HepG2 (cell line): ENCODE results near the gene DNM3. TPM values are rescaled to one million over a fixed set of nuclear protein-coding genes. Genes with fewer than 3 reads are reported as not detected.

ENCODE experiments used
- ATAC-seq: fragments of 200-7000 bp; cut with Tn5 transposase; 3 replicates; pipeline ENCODE4 v1.9.1; 2020; ENCODE audit warnings: mild to moderate bottlenecking, moderate library complexity
- BruUV-seq: library from RNA; stranded (reverse); fragments of 400-500 nt; replicated peaks from 2 replicates; lab custom pipeline; 2021; lab: Mats Ljungman, UMichigan
- CTCF ChIA-PET: fragments of 300-600 bp; formaldehyde crosslinking; extraction: SDS; loops from one replicate; lab custom pipeline; 2021; ENCODE audit warnings: low total read pairs, inconsistent platforms, low intra/inter-chr PET ratio; lab: Yijun Ruan, JAX
- POLR2A ChIA-PET: fragments of 350-600 bp; sonication (Branson Sonifier 250); formaldehyde crosslinking; loops from one replicate; lab custom pipeline; 2020; ENCODE audit warnings: antibody characterized with exemption, inconsistent platforms; lab: Yijun Ruan, JAX
- DNase-seq: peaks from one replicate; pipeline ENCODE4 v3.0.0-alpha.2; 2015; ENCODE audit warnings: low spot score
- FAIRE-seq: peaks from 3 replicates; lab custom pipeline; 2011; peaks lifted over from hg19 to GRCh38; lab: Jason Lieb, UNC
- H2AFZ ChIP-seq: one replicate; pipeline ENCODE4 v1.6.1; 2011; ENCODE audit warnings: low read length, inconsistent platforms
- H3K27ac ChIP-seq: fragments of 300-600 bp; 3 replicates; pipeline ENCODE4 v1.8.0; 2011; ENCODE audit warnings: mixed run types, mild to moderate bottlenecking, mixed read lengths, low read length, inconsistent platforms; ENCODE audit not compliant: insufficient read depth; ENCODE audit errors: extremely low read length
- H3K27me3 ChIP-seq, 2 experiments: fragments of 200-600 bp in 1 of 2; 2 replicates in 1 of 2; 3 replicates in 1 of 2; pipeline versions ENCODE4 v1.6.0 to v1.8.0; 2011; ENCODE audit warnings: low read length in 2 of 2, mild to moderate bottlenecking in 2 of 2, moderate library complexity in 2 of 2, inconsistent platforms in 1 of 2; ENCODE audit not compliant: insufficient read depth in 2 of 2, control insufficient read depth in 1 of 2
- H3K36me3 ChIP-seq, 2 experiments: fragments of 200-600 bp in 1 of 2; replicated peaks in 1 of 2; 2 replicates in 1 of 2; 3 replicates in 1 of 2; pipeline versions ENCODE4 v1.5.1 to v1.8.0; 2011; ENCODE audit warnings: low read length in 2 of 2, inconsistent platforms in 1 of 2; ENCODE audit not compliant: insufficient read depth in 2 of 2, control insufficient read depth in 1 of 2
- H3K4me1 ChIP-seq: 2 replicates; pipeline ENCODE4 v1.5.1; 2012; ENCODE audit warnings: low read length, inconsistent platforms; ENCODE audit not compliant: insufficient read depth
- H3K4me2 ChIP-seq: 2 replicates; pipeline ENCODE4 v1.6.0; 2011; ENCODE audit warnings: low read depth, low read length, inconsistent platforms
- H3K4me3 ChIP-seq, 3 experiments: fragments of 200-600 bp in 1 of 3; sonication (generic), shearing (Covaris generic) in 1 of 3; replicated peaks in 1 of 3; 2 replicates each; pipeline ENCODE4 v1.5.1; 2011 to 2016; ENCODE audit warnings: low read length in 3 of 3, inconsistent platforms in 2 of 3, low read depth in 2 of 3, mild to moderate bottlenecking in 2 of 3, control low read depth in 1 of 3, mixed read lengths in 1 of 3; ENCODE audit not compliant: insufficient read depth in 1 of 3
- H3K79me2 ChIP-seq: one replicate; pipeline ENCODE4 v1.6.1; 2011; ENCODE audit warnings: low read length, inconsistent platforms; ENCODE audit not compliant: insufficient read depth
- H3K9ac ChIP-seq: 2 replicates; pipeline ENCODE4 v1.6.0; 2011; ENCODE audit warnings: mild to moderate bottlenecking, low read depth, low read length, inconsistent platforms; ENCODE audit not compliant: insufficient read depth
- H3K9me3 ChIP-seq: 2 replicates; pipeline ENCODE4 v1.5.1; 2012; ENCODE audit warnings: mild to moderate bottlenecking, low read length
- H4K20me1 ChIP-seq: 2 replicates; pipeline ENCODE4 v1.6.0; 2011; ENCODE audit warnings: inconsistent platforms, mild to moderate bottlenecking, low read length, moderate library complexity; ENCODE audit not compliant: insufficient read depth
- CEBPG ChIP-seq: IDR thresholded peaks from 2 replicates; pipeline ENCODE4 v1.6.1; 2016
- MAF1 ChIP-seq: sonication (generic); formaldehyde crosslinking; IDR thresholded peaks from 2 replicates; pipeline ENCODE4 v1.5.0; 2020; ENCODE audit warnings: missing genetic modification reagents, borderline replicate concordance
- MEF2D ChIP-seq: sonication (generic); formaldehyde crosslinking; IDR thresholded peaks from 2 replicates; pipeline ENCODE4 v1.5.1; 2020; ENCODE audit warnings: mild to moderate bottlenecking, missing genetic modification reagents
- MYC ChIP-seq: sonication (generic); formaldehyde crosslinking; IDR thresholded peaks from 2 replicates; pipeline ENCODE4 v1.9.0; 2021; ENCODE audit warnings: missing genetic modification reagents, borderline replicate concordance
- NFYC ChIP-seq: IDR thresholded peaks from 2 replicates; pipeline ENCODE4 v1.6.1; 2016; ENCODE audit warnings: missing genetic modification reagents, missing compliant biosample characterization
- NR2F2 ChIP-seq: IDR thresholded peaks from 2 replicates; pipeline ENCODE4 v1.6.1; 2012; ENCODE audit warnings: low read depth, inconsistent platforms, borderline replicate concordance
- RBAK ChIP-seq: sonication (generic); formaldehyde crosslinking; IDR thresholded peaks from 2 replicates; pipeline ENCODE4 v1.5.1; 2020; ENCODE audit warnings: mild to moderate bottlenecking, missing genetic modification reagents
- REPIN1 ChIP-seq: sonication (generic); formaldehyde crosslinking; IDR thresholded peaks from 2 replicates; pipeline ENCODE4 v1.8.0; 2022; ENCODE audit warnings: missing genetic modification reagents, low read depth, mild to moderate bottlenecking, borderline replicate concordance
- SMAD9 ChIP-seq: sonication (generic); formaldehyde crosslinking; IDR thresholded peaks from 2 replicates; pipeline ENCODE4 v1.5.1; 2020; ENCODE audit warnings: mild to moderate bottlenecking, missing genetic modification reagents
- ZNF496 ChIP-seq: sonication (generic); formaldehyde crosslinking; IDR thresholded peaks from 2 replicates; pipeline ENCODE4 v1.8.1; 2023; ENCODE audit warnings: mild to moderate bottlenecking, moderate library complexity, missing genetic modification reagents; ENCODE audit not compliant: insufficient replicate concordance
- ZNF577 ChIP-seq: sonication (generic); formaldehyde crosslinking; IDR thresholded peaks from 2 replicates; pipeline ENCODE4 v1.4.0; 2020; ENCODE audit warnings: mild to moderate bottlenecking, low read depth, missing genetic modification reagents, borderline replicate concordance
- ZNF766 ChIP-seq: sonication (generic); formaldehyde crosslinking; IDR thresholded peaks from 2 replicates; pipeline ENCODE4 v1.5.0; 2020; ENCODE audit warnings: missing genetic modification reagents, borderline replicate concordance
- WGBS: methylation state at CpG from one replicate; pipeline ENCODE4 v1.1.6; 2017; ENCODE audit warnings: low lambda C conversion rate; 5-methylcytosine and 5-hydroxymethylcytosine counted together
- in situ Hi-C: cut with HindIII; loops from 2 replicates; pipeline ENCODE4 v1.10.0; 2017; ENCODE audit warnings: low pct_unique_long_range_greater_than_20kb; ENCODE audit not compliant: extremely low pct_ligation_motif_present
- intact Hi-C: fragments of 100-400 bp; cut with micrococcal nuclease; formaldehyde crosslinking; loops from one replicate; pipeline ENCODE4 v1.10.0; 2022; ENCODE audit not compliant: unreplicated experiment
- polyA plus RNA-seq, 8 experiments: library from polyadenylated mRNA; depleted of rRNA in 3 of 8; stranded (reverse) in 7 of 8; unstranded in 1 of 8; fragments of >200 nt; fragmentation: Illumina TruSeq in 4 of 8; extraction: Trizol in 4 of 8; gene quantifications; 2 replicates each; pipeline versions ENCODE4 v1.2.1 to v1.2.3, GENCODE V29; 2011 to 2016; ENCODE audit warnings: low read depth in 4 of 8, missing spikeins in 1 of 8, mixed read lengths in 1 of 8; ENCODE audit not compliant: insufficient read depth in 1 of 8
- total RNA-seq, 5 experiments: library from RNA; depleted of rRNA; stranded (reverse); fragments of >200 nt; fragmentation: Illumina TruSeq; extraction: Trizol; gene quantifications; 2 replicates each; pipeline ENCODE4 v1.2.3, GENCODE V29; 2016; ENCODE audit warnings: low read depth in 1 of 5
- TF ChIP-seq, protein P1 (sequence below): sonication (generic); formaldehyde crosslinking; conservative IDR thresholded peaks from 2 replicates; pipeline ENCODE4 v1.8.0; 2022; ENCODE audit warnings: missing genetic modification reagents
- TF ChIP-seq, protein P2 (sequence below), 2 experiments: sonication (generic) in 1 of 2; formaldehyde crosslinking in 1 of 2; IDR thresholded peaks; 2 replicates each; pipeline versions ENCODE4 v1.4.0 to v1.6.1; 2018 to 2020; ENCODE audit warnings: missing genetic modification reagents in 2 of 2, borderline replicate concordance in 1 of 2, low read depth in 1 of 2, mild to moderate bottlenecking in 1 of 2, missing biosample characterization in 1 of 2
- TF ChIP-seq, protein P3 (sequence below): IDR thresholded peaks from 2 replicates; pipeline ENCODE4 v1.6.1; 2016; ENCODE audit warnings: mild to moderate bottlenecking, missing biosample characterization, missing genetic modification reagents
- TF ChIP-seq, protein P4 (sequence below): sonication (generic); formaldehyde crosslinking; IDR thresholded peaks from 2 replicates; pipeline ENCODE4 v1.4.0; 2020; ENCODE audit warnings: missing genetic modification reagents, borderline replicate concordance

DNM3 gene
- total and polyA plus RNA-seq, 2 of the 13 experiments (the other 11 are each of a cell fraction or from before 2014, with no cell fraction given), result 0.05 TPM; not detected in 1

DNA sequence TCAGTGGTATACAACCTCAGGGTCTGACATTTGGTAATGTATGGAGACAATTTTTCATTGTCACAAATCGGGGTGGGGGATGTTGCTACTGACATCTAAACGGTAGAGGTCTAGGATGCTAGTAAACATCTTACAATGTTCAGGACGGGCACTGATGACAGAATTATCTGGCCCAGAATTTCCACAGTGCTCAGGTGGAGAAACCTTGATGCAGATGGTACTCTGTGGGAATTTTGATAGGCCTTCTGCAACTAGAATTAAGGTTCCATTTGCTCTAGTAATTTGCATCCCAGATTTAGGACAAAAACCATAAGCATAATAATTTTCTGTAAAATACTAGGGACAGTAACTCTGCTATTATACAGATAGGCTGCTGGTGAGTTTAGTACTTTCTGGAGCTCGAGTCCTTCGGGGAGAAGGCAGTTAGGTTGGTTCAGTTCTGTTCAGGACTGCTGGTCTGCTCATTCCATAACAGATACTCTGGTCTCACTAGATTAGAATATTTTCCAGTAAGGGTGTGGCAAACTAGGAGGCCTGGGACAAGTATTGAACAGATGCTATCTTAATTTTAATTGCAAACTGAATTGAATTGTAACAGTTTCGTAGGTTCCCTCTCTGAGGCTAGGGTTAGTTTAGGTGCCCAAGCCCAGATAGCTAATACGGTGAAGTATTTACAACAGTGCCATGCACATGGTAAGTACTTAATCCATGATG lies 48.5 kb upstream of the DNM3 start:
- no peak overlapping the region for H3K27ac ChIP-seq
- no peak overlapping the region for H3K9ac ChIP-seq
- CTCF ChIA-PET, result no interaction called here
- no peaks in the 10 kb centered on the region for H3K4me1 ChIP-seq
- no peak overlapping the region for H2AFZ ChIP-seq
- H3K4me2 ChIP-seq, result no peak overlapping the region
- 92% methylated on average over 7 of the region's 7 CpGs for WGBS
- H3K27me3 ChIP-seq, result no peaks in the 10 kb centered on the region
- no TSS peak for BruUV-seq
- H3K36me3 ChIP-seq, result peaks cover 28 to 88% of the 10 kb centered on the region in 2 experiments
- no peaks in the 10 kb centered on the region for H3K79me2 ChIP-seq
- DNase-seq (no peak), FAIRE-seq (no peak), ATAC-seq (no peak)
- POLR2A ChIA-PET, result no interaction called here
- no peaks in the 10 kb centered on the region for H3K9me3 ChIP-seq
- TF ChIP-seq NFYC (CRISPR knock-in tag), result no peak
- TF ChIP-seq, protein P1, sequence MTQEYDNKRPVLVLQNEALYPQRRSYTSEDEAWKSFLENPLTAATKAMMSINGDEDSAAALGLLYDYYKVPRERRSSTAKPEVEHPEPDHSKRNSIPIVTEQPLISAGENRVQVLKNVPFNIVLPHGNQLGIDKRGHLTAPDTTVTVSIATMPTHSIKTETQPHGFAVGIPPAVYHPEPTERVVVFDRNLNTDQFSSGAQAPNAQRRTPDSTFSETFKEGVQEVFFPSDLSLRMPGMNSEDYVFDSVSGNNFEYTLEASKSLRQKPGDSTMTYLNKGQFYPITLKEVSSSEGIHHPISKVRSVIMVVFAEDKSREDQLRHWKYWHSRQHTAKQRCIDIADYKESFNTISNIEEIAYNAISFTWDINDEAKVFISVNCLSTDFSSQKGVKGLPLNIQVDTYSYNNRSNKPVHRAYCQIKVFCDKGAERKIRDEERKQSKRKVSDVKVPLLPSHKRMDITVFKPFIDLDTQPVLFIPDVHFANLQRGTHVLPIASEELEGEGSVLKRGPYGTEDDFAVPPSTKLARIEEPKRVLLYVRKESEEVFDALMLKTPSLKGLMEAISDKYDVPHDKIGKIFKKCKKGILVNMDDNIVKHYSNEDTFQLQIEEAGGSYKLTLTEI (CRISPR knock-in tag), result no peak
- no peak for TF ChIP-seq CEBPG
- TF ChIP-seq MEF2D, result no peak
- TF ChIP-seq, protein P2, sequence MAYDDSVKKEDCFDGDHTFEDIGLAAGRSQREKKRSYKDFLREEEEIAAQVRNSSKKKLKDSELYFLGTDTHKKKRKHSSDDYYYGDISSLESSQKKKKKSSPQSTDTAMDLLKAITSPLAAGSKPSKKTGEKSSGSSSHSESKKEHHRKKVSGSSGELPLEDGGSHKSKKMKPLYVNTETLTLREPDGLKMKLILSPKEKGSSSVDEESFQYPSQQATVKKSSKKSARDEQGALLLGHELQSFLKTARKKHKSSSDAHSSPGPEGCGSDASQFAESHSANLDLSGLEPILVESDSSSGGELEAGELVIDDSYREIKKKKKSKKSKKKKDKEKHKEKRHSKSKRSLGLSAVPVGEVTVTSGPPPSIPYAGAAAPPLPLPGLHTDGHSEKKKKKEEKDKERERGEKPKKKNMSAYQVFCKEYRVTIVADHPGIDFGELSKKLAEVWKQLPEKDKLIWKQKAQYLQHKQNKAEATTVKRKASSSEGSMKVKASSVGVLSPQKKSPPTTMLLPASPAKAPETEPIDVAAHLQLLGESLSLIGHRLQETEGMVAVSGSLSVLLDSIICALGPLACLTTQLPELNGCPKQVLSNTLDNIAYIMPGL (CRISPR knock-in tag; IDR thresholded peaks at IDR 0.05; ENCODE audit: borderline replicate concordance in 1 of 2, low read depth in 1 of 2), result no peak
- TF ChIP-seq ZNF496 (CRISPR knock-in tag), result no peak
- TF ChIP-seq ZNF766 (CRISPR knock-in tag), result no peak
- TF ChIP-seq, protein P3, sequence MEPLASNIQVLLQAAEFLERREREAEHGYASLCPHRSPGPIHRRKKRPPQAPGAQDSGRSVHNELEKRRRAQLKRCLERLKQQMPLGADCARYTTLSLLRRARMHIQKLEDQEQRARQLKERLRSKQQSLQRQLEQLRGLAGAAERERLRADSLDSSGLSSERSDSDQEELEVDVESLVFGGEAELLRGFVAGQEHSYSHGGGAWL (CRISPR knock-in tag), result no peak
- TF ChIP-seq RBAK (CRISPR knock-in tag), result no peak
- no peak for TF ChIP-seq REPIN1 (CRISPR knock-in tag)
- TF ChIP-seq MAF1 (CRISPR knock-in tag), result no peak
- no peak for TF ChIP-seq MYC
- TF ChIP-seq SMAD9 (CRISPR knock-in tag), result no peak
- TF ChIP-seq NR2F2, result no peak
- TF ChIP-seq ZNF577 (CRISPR knock-in tag), result no peak
- TF ChIP-seq, protein P4, sequence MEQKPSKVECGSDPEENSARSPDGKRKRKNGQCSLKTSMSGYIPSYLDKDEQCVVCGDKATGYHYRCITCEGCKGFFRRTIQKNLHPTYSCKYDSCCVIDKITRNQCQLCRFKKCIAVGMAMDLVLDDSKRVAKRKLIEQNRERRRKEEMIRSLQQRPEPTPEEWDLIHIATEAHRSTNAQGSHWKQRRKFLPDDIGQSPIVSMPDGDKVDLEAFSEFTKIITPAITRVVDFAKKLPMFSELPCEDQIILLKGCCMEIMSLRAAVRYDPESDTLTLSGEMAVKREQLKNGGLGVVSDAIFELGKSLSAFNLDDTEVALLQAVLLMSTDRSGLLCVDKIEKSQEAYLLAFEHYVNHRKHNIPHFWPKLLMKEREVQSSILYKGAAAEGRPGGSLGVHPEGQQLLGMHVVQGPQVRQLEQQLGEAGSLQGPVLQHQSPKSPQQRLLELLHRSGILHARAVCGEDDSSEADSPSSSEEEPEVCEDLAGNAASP (CRISPR knock-in tag), result no peak
- in situ Hi-C loops (no loop called here), intact Hi-C loops (no loop called here)
- H3K4me3 ChIP-seq, result no peak overlapping the region
- H4K20me1 ChIP-seq, result no peaks in the 10 kb centered on the region
